Fibroblast of peridontal ligament (primary cell): ENCODE data around the gene IMP3.
"Not testable (repeated sequence)": the region's sequence is repeated elsewhere in the genome, so short reads cannot be mapped to it uniquely, and the experiment has no call there.

Source experiments
- DNase-seq: peaks from one replicate; pipeline ENCODE4 v3.0.0-alpha.2; 2010; ENCODE audit errors: extremely low read depth

Gene IMP3

GRCh38 chr15:75639709-75640482 is at the start of gene IMP3:
Gene IMP3 (minus strand): TSS chr15:75640224. CDS start chr15:75640168, 56 bp downstream.
- DNase-seq = peak; percentile 96

DNA sequence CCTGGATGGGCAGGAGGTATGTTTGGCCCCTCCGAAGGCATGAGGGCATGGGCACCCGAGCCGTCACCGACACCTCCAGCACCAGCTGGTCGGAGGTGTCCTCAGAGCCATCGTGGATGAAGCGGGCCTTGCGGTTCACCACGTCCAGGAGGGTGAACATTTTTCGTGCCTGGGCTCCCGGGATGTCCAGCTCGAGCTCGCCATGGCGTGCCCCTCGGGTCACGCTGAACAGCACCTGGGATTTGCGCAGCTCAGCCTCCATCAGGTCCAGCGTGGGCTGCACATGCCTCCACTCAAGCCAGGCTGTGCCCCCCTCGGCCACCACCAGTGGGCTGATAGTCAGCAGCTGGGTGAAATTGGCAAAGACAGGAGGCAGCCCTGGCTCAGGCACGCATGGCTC is 49.4 kb upstream of the IMP3 start:
- DNase-seq = not testable (repeated sequence)

- DNase-seq = no peak
Measured at GRCh38 chr15:75688831-75689230, 48.8 kb upstream of the IMP3 start.

DNA sequence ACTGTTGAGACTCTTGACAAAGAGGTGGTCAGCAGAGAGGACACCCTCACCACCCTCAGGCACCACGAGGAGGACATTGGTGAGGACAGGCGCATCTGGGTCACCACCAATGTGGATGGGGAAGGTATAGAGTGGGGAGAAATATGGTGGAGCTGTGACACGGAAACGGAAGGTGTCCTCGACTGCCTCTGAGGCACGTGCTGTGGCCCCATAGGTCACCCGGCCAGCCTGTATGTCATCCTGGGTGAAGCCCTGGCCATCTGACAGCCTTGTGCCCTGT is 48.2 kb upstream of the IMP3 start:
- no peak for DNase-seq

- no peak for DNase-seq
Measured at GRCh38 chr15:75687486-75688277, 47.7 kb upstream of the IMP3 start.

DNA sequence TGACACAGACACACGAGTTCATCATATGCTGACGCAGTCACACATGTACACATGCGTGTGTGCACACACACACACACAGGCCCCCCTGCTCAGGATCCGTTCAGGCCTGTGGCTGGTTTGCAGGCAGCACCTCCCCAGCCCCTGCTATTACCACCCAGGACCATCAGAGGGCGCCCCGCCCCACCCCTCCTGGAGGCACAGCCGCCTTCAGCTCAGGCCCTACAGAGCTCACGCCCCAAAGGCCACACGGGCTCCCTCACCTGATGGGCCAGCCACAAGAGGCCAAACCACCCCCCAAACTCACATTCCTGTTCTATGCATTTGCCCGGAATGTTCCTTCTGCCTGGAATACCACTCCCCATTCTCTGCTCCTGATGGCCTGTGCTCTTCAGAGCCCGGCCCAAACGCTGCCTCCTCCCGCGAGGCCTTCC is 46.2 kb upstream of the IMP3 start:
- peak; percentile 49 for DNase-seq

DNA sequence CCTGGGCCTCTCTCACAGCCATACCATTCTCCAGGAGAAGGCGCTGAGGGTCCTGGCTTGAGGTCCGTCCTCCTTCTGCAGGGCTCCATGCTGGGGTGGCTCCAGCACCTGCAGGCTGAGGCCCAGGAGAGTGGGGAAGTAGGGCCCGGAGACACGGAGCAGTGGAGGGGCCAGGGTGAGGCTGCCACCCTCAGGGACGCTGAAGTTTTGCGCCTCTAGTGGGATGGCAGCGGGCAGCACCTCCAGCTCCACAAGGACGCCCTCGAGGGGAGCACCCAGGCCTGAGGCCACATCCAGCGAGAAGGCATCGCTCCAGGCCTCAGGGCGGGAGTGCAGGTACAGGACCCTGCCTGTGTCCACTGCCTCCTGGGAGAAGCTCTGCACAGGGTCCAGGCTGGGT is 45.2 kb upstream of the IMP3 start:
- no peak for DNase-seq

GRCh38 chr15:75684648-75685047 is 44.6 kb upstream of the IMP3 start:
- no peak for DNase-seq

- peak; percentile 45 for DNase-seq
Measured at GRCh38 chr15:75683646-75684312, 43.8 kb upstream of the IMP3 start.

DNA sequence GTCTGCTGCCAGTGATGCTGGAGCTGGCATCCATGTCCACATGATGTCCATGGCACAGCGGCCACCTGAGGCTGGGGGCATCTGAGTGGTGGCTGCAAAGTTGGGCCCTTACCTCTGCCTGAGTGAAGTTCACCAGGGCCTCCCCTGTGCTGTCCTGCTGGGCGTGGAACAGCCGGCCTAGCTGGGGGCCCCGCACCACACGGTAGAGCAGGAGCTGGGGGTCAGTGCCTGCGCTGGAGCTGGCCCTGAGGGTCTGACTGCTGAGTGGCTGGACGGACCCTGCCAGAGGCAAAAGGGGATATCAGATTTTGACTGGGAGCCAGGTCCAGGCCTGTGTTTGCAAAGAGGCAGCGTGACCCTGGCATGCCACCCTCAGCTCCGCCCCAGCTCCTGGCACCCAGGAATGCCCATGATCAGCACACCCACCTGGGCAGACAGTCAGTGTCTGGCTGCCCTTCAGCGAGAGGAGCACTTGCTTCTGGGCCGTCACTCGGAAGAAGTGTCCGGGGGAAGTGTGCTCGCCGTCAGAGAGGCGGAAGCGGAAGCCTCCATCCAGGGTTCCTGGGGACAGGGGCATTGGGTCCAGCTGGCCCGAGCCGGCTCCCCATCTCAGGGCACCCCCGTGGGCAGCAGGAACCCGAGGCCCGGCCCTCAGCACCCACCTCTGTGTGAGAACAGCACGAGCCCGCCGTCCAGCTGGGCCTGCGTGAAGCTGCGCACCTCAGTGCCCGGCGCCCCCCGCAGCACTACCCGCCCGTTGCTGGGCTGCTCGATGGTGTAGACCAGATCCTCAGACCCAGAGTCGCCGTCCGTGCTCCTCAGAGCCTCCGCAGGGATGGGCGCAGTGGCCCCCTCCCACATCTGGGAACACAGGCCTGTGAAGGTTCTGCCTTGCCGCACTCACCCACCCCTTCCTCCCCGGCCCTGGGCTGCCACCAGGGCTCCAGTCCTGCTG is 42.4 kb upstream of the IMP3 start:
- DNase-seq = no peak

GRCh38 chr15:75680007-75680789 is 40.2 kb upstream of the IMP3 start:
- no peak for DNase-seq

GRCh38 chr15:75678324-75678690 is 38.3 kb upstream of the IMP3 start:
- DNase-seq = not testable (repeated sequence)

DNA sequence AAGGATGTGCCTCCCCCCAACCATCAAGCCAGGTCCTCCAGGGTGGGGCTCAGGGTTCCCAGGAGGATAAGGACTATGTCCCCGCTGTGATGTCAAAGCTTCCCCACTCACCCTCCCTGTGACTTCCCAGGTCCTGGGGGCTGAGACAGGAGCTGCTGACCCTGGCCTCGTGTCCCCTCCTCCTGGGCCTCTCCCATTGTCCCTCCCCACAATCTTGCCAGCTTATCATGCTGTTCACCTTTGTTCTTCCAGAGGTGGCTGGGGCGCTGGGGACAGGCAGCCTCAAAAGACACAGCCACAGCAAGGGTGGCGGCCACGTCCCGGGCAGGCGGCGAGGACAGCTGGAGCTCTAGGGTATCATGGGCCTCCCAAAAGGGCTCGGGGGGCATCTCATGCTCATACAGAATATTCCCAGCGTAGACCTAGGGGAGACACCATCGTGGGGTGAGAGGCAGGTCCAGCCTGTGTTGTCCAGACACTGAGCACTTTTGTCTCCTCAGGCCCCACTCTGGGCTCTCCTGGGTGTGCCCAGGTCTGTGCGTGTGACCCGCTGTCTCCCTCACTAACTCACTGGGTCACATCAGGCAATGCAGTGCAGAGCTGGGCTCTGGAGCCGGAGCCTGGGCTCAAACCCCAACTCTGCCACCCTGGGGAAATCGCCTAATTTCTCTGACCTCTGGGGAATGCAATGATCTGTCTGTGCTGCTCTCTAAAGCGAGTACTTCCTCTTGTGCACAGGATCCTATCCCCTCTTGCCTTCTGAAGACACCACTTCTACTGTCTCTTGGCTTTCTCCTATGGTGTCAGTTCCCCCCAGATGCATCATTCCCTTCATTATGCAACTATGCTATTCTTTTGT is 37.7 kb upstream of the IMP3 start:
- DNase-seq = no peak

DNA sequence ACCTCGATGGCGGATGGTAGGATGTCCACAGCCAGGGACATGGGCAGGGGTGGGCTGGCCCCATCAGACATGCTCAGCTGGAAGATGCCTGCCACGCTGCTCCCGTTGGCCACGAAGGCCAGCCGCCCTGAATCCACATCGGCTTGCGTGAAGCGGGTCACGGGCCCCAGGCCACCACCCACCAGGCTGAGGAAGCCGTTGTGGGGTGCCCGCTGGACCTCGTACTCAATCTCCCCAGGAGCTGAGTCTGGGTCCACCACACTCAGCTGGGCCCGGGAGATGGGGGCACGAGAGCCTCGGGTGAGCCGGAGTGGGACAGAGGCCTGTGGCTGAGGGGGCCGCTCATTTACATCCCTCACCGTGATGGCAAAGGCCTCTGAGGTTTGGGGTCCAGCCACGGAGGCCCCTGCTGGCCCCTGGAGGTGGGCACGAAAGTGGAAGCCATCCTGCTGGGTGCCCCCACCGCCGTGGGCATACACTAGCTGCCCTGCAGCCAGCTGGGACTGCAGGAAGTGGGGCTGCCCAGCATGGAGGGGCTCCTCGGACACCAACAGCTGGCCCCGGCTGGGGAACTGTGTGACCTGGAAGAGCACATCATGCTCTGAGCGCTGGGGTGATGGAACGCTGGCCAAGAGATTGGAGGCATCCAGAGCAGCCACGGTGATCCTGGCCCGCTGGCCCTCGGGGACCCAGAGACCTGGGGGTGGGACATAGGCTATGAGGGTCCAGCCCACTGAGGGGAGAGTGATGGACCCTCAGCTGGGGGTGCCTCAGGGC is 36.9 kb upstream of the IMP3 start:
- no peak for DNase-seq

DNA sequence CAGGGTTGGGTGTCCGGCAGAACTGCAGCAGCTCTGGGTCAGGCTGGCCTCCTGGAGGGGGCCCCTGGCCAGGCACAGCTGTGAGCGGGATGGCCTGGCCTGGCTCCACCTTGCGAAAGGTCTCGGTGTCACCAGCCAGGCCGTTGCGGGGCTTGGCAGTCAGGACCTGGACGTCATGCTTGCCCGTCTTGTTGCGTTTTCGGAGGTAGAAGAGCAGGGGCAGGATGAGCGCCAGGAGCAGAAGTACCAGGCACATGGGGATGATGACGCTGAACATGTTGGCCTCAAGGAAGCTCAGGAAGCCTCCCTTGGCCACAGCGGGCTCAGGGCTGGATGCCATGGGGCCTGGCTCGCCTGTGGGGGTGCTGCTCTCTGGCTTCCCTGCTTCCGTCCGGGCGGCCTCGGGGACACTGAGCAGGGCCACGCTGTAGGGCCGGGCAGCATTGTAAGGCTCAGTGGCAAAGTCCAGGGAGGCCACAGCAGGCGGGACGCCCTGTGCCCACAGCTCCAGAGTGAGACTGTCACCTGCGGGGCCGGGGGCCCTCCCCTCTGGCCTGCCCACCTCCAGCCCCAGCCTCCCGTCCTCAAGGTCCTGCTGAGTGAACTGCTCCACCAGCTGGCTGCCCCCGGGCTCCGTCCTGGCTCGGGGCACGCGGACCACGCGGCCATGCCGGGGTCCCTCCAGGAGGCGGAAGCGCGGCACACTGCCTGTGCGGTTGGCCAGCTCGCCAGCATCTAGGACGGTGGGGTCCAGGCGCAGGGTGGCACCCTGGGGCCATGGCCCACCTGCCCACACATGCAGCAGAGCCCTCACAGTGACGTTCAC is 35.8 kb upstream of the IMP3 start:
- DNase-seq = no peak

DNA sequence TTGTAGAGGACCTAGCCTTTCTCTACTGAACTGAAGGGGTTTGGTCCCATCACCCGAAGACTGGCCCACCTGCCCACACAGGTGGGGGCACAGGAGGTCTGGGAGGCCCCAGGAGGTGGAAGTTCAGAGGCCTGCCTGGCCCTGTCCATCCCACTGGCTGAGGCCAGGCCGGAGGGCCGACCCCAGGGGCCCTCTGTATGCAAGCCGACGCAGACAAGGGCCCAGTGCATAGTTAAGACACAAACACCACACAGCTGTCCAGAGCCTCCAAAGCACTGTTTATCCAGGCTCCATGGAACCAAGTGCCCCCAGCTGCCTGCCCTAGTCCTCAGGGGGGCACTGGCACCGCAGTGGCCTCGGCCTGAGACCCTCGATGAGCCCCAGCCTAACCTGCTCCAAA is 34.3 kb upstream of the IMP3 start:
- DNase-seq = no peak

GRCh38 chr15:75673426-75674235 is 33.6 kb upstream of the IMP3 start:
- peak; percentile 69 for DNase-seq
